GM12892 (cell line): ENCODE data around the gene IL32.

Experiments
- DNase-seq: peaks from one replicate; pipeline ENCODE4 v3.0.0; 2011; ENCODE audit not compliant: insufficient read length
- FAIRE-seq: peaks from 2 replicates; lab custom pipeline; 2011; peaks lifted over from hg19 to GRCh38; lab: Jason Lieb, UNC
- POLR2A ChIP-seq: IDR thresholded peaks from 2 replicates; pipeline ENCODE4 v1.6.1; 2011; ENCODE audit warnings: low read depth, low read length, control low read depth
- POLR2AphosphoS5 ChIP-seq: IDR thresholded peaks from 2 replicates; pipeline ENCODE4 v1.6.1; 2011; ENCODE audit warnings: low read depth, low read length, control low read depth
- TAF1 ChIP-seq: IDR thresholded peaks from 2 replicates; pipeline ENCODE4 v1.6.1; 2011; ENCODE audit warnings: low read depth, mild to moderate bottlenecking, control low read depth, low read length, borderline replicate concordance

Gene IL32

DNA sequence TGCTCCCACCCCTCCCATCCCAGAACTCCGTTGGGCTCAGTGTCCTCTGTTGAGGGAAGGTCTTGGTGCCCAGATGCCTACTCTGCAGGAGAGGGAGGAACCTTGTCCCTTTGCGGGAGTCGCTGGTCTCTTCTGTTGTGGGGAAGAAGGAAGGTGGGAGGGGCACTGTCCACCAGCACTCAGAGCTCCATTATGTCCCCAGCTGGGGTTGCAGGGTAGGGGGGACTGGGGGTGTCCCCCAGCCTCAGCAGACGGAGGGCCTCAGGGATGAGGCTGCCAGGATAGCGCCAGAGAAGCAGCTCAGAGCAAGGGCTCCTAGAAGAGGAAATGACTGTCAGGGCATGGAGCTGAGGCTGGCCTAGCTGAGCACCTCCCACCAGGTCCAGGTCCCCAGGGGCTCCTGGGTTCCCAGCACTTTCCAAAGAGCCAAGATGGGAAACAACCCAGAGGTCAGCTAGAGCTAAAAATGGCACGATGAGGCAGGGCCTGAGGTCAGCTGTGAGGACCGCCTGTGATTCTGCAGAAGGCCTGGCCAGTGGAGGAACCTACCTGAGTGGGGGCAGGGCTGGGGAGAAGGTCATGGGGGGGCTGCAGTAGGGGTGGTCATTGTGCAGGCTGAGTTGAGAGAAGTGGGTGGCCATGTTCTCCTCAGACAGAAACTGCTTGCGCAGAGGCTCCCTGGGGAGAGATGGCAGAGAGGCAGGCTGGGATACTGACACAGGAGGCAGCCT lies 42.6 kb upstream of the IL32 start:
- FAIRE-seq: peak; percentile 56
- no peak for DNase-seq
- no peak for TF ChIP-seq TAF1
- TF ChIP-seq POLR2A: no peak
- no peak for TF ChIP-seq POLR2AphosphoS5

DNA sequence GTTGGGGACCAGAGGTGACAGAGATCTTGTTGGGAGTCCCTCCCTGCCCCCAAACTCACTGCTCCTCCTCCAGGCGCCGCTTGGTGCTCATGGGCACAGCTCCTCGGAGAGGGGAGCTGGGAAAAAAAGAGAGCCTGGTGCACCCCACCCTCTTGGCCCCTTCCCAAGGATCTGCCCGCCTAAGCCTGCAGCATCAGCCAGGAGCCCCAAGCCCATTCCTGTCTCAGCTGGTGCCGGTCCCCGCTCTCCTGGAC lies 42.1 kb upstream of the IL32 start:
- DNase-seq (no peak), FAIRE-seq (no peak)
- TF ChIP-seq TAF1 (no peak), POLR2AphosphoS5 (no peak), POLR2A (no peak)

DNA sequence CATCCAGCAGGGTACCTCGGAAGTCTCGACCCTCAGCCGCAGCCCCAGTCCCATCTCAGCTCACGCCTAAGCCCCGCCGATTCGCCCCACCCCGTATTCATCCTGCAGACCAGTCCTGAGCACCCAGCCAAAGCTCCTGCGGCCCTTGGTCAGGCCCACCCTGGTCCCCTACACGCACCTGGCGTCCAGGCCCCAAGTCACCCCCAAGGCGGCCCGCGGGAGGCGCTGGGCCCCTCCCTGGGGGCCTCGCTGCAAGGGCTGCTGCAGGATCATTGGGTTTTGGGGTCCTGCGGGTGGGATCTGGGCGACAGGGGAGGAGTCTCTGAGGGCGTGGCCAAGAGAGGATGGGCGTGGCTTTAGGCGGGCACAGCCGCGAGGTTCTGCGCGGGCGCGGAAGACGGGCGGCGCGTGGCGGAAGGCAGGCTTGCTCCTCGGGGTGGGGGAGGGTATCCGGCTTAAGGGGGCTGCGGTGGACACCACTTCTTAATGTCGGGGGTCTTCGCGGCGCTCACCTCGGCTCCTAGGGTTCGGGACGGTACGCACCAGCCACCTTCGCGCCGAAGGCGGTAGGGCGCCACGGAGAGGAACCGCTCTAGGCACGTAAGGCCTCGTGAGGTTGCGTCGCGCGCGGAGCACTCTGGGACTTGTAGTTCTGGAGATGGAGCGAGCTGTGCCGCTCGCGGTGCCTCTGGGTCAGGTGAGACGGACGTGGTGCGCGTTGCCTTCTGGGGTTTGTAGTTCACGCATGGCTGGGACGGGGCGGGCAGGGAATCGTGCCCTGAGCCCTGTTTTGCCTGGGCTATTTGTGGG lies 41.6 kb upstream of the IL32 start, which contains the start of the genes HCFC1R1 and THOC6:
TSS of gene HCFC1R1 (minus strand) at position 274 of the 810 bp plus-strand sequence. CDS start at position 273, 1 bp downstream.
TSS of gene THOC6 (plus strand) at position 367 of the 810 bp plus-strand sequence. CDS start at position 659, 292 bp downstream.
- FAIRE-seq: peak; percentile 100
- TF ChIP-seq POLR2AphosphoS5 (peak; percentile 89), TAF1 (no peak), POLR2A (peak; percentile 83; the same call in 1 of the 2 replicates)

DNA sequence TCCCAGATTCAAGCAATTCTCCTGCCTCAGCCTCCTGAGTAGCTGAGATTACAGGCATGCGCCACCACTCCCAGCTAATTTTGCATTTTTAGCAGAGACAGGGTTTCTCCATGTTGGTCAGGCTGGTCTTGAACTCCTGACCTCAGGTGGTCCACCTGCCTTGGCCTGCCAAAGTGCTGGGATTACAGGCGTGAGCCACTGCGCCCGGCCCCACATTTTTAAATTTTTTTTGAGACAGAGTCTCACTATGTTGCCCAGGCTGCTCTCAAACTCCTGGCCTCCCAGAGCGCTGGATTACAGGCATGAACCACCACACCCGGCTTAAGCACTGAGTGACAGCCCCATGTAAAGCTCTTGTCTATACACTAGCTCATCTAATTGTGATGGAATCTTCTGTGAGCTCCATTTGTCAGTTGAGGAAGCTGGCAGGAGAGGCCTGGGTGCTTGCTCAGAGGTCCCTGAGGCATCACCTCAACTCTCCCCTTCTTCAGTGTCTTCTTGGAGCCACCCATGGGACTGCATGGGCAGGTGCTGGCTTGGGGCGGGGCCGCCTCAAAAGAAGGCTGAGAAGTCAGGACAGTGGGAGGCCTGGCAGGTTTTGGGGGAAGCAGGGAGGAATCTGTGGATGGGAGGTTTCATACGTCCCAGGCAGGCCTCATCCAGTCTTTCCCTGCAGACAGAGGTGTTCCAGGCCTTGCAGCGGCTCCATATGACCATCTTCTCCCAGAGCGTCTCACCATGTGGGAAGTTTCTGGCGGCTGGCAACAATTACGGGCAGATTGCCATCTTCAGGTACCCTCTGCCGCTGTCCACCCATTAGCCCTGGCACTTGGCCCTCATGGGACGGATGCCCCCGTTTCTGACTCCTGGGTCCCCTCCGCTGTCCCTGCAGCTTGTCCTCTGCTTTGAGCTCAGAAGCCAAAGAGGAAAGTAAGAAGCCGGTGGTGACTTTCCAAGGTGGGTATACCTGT lies 40.1 kb upstream of the IL32 start:
- TF ChIP-seq POLR2A: no peak
- no peak for TF ChIP-seq TAF1
- no peak for TF ChIP-seq POLR2AphosphoS5
- DNase-seq (no peak), FAIRE-seq (no peak)

More for the DNA sequence above, 41.6 kb upstream of the IL32 start, which contains the start of the genes HCFC1R1 and THOC6:
- DNase-seq: peak; percentile 92

DNA sequence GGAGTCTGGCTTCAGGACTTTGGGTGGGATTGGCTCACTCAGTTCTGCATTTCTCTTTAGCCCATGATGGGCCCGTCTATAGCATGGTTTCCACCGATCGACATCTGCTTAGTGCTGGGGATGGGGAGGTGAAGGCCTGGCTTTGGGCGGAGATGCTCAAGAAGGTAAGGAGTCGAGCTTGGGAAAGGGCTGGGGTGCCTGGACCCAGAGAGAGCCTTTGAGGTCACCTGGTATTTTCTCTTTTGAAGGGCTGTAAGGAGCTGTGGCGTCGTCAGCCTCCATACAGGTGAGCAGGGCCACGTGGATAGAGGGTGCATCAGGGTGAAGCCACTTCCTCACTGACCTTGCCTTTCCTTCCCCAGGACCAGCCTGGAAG lies 39.4 kb upstream of the IL32 start:
- no peak for FAIRE-seq
- no peak for DNase-seq
- TF ChIP-seq TAF1 (no peak), POLR2AphosphoS5 (no peak), POLR2A (no peak)

DNA sequence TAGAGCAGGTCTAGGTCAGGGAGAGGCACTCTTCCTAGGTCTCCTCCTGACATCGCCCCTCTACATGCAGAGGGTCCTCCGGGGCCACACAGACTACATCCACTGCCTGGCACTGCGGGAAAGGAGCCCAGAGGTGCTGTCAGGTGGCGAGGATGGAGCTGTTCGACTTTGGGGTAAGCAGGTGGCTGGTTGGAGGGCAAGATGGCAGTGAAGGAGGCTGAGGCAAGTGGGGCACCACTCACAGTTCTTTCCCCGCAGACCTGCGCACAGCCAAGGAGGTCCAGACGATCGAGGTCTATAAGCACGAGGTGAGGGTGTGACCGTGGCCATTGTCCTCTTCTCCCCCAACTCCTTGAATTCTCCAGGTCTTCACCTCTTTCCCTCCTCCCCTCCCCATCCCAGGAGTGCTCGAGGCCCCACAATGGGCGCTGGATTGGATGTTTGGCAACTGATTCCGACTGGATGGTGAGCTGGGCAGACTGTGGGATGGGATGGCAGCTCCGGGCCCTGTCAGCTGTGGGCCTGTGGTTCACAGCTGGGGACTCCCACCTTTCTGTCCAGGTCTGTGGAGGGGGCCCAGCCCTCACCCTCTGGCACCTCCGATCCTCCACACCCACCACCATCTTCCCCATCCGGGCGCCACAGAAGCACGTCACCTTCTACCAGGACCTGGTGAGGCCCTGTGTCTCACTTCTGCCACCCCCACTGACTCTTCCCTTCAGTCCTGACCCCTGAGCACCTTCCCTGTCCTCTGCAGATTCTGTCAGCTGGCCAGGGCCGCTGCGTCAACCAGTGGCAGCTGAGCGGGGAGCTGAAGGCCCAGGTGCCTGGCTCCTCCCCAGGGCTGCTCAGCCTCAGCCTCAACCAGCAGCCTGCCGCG lies 38.6 kb upstream of the IL32 start:
- TF ChIP-seq POLR2A (no peak), POLR2AphosphoS5 (no peak), TAF1 (no peak)
- FAIRE-seq (no peak), DNase-seq (no peak)

DNA sequence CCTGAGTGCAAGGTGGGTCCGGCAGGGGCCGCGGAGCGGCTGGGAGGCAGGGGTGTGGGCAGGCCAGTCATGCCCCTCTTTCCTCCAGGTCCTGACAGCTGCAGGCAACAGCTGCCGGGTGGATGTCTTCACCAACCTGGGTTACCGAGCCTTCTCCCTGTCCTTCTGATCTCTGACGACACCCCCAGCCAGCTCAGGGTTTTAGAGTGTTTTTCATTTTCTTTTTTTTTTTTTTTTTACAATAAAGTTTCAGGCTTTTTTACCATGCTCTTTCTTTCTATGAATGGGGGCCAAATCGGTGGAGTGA lies 38.0 kb upstream of the IL32 start:
- FAIRE-seq (no peak), DNase-seq (no peak)
- no peak for TF ChIP-seq TAF1
- no peak for TF ChIP-seq POLR2AphosphoS5
- TF ChIP-seq POLR2A: no peak

DNA sequence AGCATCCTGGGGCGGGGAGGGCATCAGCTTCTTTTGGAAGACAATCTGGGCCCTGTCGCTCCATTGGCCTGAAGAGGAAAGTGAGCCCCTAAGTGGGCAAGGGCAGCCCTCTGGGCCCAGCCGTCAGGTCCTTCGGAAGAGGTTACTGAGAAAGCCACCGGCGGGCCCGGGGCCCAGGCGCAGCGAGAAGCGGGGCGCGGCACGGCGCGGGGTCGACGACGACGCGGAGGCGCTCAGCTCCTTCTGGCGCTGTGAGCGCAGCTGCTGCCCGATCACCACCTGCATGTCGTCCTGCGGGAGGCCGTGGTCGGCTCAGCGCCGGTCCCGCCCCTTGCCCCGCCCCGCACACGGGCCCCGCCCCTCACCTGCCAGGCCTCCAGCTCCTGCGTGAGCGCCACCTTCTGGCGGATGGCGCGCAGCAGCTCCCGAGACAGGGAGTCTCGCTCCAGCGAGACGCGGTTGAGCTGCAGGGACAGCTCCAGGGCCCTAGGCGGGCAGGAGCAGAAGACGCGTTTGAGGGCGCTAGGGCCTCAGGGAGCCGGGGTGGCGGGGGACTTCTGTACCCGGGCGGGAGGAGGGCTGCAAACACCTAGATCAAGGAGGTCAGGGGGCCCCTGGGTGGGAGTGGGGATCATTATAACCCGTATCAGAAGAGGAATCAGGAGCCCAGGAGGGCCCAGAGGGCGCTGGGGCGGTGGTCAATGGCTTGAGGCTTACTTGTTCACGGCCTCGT lies 37.3 kb upstream of the IL32 start:
- TF ChIP-seq POLR2AphosphoS5 (peak; percentile 28; the same call in 1 of the 2 replicates), POLR2A (no peak)
- peak; percentile 93 for FAIRE-seq

DNA sequence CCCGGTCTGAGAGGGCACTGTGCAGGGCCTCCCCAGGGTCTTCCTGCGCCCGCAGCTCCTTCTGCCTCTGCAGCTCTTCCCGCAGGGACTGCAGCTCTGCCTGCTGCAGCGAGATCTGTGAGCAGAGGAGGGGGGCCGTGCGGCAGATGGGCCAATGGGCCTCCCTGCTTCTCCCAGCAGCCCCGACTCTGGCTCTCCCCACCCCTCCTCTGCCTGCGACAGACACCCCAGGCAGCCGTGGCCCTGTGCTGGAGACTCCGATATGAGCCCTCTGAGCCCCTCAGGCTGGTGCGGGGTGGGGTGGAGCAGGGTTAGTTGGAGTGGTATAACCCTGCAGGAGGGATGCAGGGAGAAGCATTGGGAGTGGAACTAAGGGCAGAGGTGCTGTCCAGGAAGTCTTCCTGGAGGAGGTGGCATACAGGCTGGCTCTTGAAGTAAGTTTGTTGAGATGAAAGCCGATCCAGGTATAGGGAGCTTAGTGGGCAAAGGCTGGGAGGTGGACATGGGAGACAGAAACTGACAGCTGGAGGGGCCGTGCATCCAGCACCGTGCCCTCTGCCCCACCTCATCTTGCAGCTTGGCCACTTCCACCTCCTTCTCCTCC lies 36.6 kb upstream of the IL32 start:
- TF ChIP-seq TAF1 (no peak), POLR2A (no peak), POLR2AphosphoS5 (no peak)
- FAIRE-seq: no peak
- DNase-seq: no peak

More for the DNA sequence above, 37.3 kb upstream of the IL32 start:
- DNase-seq: peak; percentile 91
